GM18519 (cell line): ENCODE data around the gene LRRC8E.
"Not testable (repeated sequence)": the region's sequence is repeated elsewhere in the genome, so short reads cannot be mapped to it uniquely, and the experiment has no call there.

Experiments used
- ATAC-seq: cut with Tn5 transposase; IDR thresholded peaks from one replicate; pipeline ENCODE4 v1.9.1; 2021; ENCODE audit warnings: mild to moderate bottlenecking, moderate library complexity; ENCODE audit not compliant: unreplicated experiment, low FRiP score

The LRRC8E gene

DNA sequence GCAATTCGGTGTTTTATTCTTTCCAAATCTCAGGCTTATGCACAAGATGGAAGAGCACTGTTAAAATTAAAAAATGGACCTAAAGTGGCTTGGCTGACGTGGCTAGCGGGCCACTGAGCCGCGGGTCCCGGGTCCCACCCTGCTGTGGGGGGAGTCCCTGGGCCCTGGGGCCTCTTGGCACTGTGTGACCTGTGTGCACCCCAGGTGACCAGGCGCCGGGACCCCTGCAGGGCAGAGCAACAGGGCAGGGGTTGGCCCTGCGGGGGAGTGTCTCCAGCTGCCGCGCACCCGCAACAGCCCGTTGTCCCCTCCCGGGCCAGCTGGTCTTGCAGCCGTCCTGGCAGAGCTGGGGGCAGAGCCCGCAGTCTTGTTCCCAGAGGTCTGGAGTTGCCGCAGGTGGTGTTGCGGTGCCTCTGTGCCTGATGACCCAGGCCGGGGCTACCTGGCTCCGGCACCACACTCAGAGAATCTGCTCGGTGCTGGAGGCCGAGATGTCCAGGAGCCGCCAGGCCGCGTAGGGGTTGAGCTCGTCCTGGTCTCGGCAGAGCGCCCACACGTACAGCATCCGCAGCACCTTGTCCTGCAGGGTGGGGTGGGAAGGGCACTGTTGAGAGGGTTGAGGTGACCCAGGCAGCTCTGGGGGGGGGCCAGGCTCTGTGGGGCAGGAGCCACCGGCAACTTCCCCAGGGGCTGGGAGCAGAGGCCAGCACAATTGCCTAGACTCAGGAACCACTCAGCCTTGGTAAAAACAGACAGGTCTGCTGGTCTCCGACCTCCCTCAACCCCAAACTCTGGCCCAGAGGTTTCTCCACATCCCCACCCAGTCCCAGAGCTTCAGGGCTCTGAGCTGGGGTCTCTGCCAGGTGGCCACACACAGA is 38.7 kb downstream of the LRRC8E start:
- ATAC-seq: no peak

DNA sequence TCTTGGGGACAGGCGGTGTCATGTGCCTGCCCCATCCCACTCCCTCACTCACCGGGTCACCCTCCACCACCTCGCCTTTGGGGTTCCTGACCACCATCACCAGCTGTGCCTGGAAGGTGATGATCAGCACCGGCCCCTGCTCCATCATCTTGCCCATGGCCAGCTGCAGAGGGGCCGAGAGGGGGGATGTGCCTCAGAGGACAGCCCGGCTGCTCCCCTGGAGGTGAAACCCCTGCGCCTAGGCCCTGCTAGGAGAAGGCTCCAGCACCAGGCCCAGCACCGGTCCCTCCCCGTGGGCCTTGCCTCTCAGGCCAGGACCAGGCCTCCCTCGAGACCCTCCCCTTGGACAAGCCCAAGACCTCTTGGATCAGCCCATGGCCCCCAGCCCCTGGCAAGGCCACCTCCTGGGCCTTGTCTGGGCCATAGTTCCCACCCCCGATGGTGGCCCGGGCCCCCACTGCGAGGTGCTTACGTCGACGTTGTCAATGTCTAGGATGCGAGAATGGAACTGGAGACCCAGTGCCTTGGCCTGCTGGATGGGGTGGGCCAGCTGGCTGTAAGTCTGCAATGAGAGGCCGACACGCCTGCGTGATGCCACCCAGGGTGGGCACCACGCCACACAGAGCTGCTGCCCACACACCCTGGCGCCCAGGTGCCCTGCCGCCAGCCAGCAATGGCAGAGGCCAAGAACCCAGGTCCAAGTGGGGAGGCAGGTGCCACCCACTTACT is 39.5 kb downstream of the LRRC8E start:
- no peak for ATAC-seq

GRCh38 chr19:7928334-7928706 is 40.0 kb downstream of the LRRC8E start:
- ATAC-seq: no peak

DNA sequence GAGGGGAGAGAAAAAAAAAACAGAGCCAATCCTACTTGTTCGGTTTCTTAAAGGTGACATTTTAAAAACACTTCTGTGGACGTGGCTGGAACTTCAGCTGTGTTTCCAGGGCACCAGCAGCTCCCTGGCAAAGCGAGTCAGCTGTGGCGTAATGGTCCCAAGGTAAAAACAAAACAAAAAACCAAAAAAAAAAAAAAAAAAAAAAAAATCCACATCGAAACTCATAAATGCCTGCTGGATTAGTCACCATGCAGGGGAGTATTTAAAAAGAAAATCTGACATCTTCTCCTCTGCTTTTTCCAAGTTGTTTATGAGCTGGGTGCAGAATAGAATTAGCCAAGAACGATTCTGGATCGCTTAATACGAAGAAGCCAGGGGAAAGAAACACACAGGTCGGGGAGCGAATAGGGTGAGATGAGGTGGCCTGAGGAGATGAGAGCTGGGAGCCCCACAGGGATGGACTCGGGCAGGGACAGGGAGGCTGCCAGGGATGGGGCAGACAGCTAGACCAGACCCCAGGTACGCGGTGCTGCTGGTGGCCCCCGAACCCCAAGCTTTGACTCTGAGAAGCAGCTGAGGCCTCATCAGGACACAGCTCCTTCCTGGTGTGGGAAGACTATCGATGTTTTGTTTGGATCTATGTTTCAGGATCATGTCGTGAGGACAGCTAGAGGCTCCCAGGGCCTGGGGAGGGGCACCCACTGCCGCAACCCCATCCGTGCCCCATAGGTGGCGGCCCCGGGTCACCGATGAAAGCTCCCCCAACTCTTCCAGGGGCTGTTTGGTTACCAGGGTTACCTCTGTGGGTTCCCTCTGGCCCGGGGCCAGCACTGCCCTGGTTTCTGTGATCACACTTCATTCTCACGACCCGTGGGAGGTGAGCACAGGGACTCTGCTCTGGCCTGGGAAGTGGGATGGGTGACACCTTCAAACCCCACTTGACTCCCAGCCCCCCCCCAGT is 40.7 kb downstream of the LRRC8E start:
- no peak for ATAC-seq

DNA sequence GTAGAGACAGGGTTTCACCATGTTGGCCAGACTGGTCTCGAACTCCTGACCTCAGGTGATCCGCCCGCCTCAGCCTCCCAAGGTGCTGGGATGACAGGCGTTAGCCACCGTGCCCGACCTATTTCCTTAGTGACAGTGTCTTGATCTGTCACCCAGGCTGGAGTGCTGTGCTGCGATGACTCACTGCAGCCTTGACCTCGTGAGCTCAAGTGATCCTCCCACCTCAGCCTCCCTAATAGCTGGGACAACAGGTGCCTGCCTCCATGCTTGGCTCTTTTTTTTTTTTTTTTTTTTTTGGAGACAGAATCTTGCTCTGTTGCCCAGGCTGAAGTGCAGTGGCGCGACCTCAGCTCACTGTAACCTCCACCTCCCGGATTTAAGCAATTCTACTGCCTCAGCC is 41.7 kb downstream of the LRRC8E start:
- not testable (repeated sequence) for ATAC-seq

- no peak for ATAC-seq
Measured at GRCh38 chr19:7930765-7931164, 42.5 kb downstream of the LRRC8E start.

DNA sequence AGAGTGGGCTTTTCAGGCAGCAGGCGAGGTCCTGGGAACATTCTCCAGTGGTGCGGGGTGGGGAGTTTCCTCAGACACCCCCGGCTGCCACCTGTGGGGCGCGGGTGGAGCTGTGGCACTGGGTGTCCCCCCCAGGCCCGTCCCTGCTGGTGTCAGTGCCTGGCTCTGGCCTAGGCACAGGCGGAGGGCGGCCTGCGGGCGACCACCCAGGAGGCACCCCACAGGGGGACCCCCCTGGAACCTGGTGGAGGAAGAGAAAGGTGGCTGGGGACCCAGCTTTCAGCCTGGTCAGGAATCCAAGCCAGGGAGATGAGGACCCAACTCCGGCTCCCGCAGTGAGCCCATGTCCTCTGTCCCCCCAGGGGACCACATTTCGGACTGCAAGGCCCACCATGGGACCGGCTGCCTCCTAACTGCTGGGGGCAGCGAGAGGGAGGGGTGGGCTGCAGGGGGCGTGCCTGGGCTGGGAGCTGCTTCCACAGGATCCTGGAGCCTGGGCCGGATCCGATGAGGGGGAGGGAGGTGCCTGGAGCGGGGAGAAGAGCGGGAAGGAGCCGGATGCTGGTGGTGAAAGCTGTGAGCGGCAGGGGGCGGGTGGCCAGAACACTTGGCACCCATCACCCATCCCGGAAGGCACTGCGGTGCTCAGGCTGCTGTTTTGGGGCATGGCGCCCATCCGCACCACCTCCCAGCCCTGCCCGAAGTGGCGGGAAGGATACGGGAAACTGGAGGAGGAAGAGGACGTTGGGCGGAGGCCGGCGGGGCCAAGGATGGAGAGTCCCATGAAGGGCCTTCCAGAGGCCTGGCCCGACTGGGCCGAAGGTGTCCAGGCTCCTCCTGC is 43.1 kb downstream of the LRRC8E start:
- ATAC-seq: no peak

- no peak for ATAC-seq
Measured at GRCh38 chr19:7932276-7932929, 44.1 kb downstream of the LRRC8E start.

DNA sequence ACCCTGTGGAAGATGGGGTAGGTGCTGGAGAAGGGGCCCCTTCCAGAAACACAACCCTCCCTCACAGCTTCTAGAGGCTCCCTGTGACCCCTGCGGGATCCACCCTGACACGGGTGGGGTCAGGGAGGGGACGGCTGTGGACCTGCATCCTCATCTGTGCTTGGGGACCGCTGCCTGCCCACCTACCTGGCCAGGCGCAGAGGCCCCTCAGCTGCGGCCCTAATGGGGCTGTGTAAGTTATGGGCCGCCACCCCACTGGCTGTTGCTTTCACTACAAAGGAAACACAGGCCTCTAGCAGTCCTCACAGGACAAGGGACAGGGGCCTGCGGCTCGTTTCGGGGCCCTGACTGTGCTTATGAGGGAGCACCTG is 44.6 kb downstream of the LRRC8E start:
- ATAC-seq: no peak

GRCh38 chr19:7933411-7933810 is 45.1 kb downstream of the LRRC8E start:
- ATAC-seq: no peak

GRCh38 chr19:7933828-7934725 is 45.8 kb downstream of the LRRC8E start:
- no peak for ATAC-seq

- no peak for ATAC-seq
Measured at GRCh38 chr19:7934766-7935165, 46.5 kb downstream of the LRRC8E start.

- no peak for ATAC-seq
Measured at GRCh38 chr19:7940841-7941240, 52.5 kb downstream of the LRRC8E start.

DNA sequence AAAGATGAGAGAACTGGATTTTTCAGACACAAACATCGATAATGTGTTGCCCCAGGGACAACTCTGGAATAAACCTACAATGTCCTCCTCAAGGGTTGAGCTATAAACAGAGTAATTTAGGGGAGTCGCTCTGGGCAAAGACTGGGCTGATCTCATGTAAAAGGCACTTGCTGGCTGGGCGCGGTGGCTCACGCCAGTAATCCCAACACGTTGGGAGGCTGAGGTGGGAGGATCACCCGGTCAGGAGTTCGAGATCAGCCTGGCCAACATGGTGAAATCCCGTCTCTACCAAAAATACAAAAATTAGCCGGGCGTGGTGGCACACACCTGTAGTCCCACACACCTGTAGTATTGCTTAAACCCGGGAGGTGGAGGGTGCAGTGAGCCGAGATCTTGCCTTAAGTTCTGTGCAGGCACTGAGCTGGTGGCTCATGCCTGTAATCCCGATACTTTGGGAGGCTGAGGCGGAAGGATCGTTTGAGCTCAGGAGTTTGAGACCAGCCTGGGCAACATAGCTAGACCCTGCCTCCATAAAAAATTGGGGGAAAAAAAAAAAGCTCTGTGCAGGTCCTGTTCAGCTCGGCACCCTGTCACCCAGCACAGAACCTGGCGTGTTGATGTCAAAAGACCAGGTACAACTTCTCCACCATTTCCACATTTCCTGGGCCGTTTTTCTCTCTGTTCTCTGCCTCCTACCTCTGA is 53.7 kb downstream of the LRRC8E start:
- no peak for ATAC-seq

GRCh38 chr19:7942981-7943443 is 54.7 kb downstream of the LRRC8E start:
- ATAC-seq: no peak

- peak; percentile 92 for ATAC-seq
Measured at GRCh38 chr19:7943444-7944176, 55.3 kb downstream of the LRRC8E start, which contains the start of gene TIMM44. Gene TIMM44 (minus strand): TSS chr19:7943666. CDS start chr19:7943651, 15 bp downstream.
